Tibial nerve (tissue), 4 donors: ENCODE data around the gene TSHZ2. TPM values are rescaled to one million over a fixed set of nuclear protein-coding genes. Genes with fewer than 3 reads are reported as not detected.
"Not testable (repeated sequence)": the region's sequence is repeated elsewhere in the genome, so short reads cannot be mapped to it uniquely, and the experiment has no call there.

ENCODE experiments used
- DNase-seq, 2 donors: peaks; one replicate each; pipeline ENCODE4 v3.0.0-alpha.2; 2019; ENCODE audit warnings: low spot score in 2 of 2
- H3K27ac ChIP-seq, 4 donors: fragments of 200-600 bp; sonication (generic) in 3 of 4; one replicate each; pipeline ENCODE4 v1.5.1; 2017 to 2019; ENCODE audit warnings: mild to moderate bottlenecking in 1 of 4
- H3K27me3 ChIP-seq, 2 donors: fragments of 200-600 bp; sonication (generic) in 1 of 2; one replicate each; pipeline versions ENCODE4 v1.5.1 to v1.6.0; 2017 to 2019
- H3K36me3 ChIP-seq, 3 donors: fragments of 200-600 bp; sonication (generic); one replicate each; pipeline ENCODE4 v1.5.1; 2018 to 2019
- H3K4me1 ChIP-seq, 4 donors: fragments of 200-600 bp; sonication (generic) in 3 of 4; one replicate each; pipeline ENCODE4 v1.5.1; 2017 to 2019
- H3K4me3 ChIP-seq, 4 donors: fragments of 200-600 bp; sonication (generic) in 3 of 4; one replicate each; pipeline ENCODE4 v1.5.1; 2017 to 2019; ENCODE audit warnings: mild to moderate bottlenecking in 1 of 4, moderate library complexity in 1 of 4
- H3K9me3 ChIP-seq, 4 donors: fragments of 200-600 bp; sonication (generic) in 3 of 4; one replicate each; pipeline ENCODE4 v1.5.1; 2017 to 2019
- EP300 ChIP-seq, 2 donors: sonication (generic); formaldehyde crosslinking; IDR thresholded peaks; one replicate each; pipeline ENCODE4 v1.6.1; 2017; ENCODE audit warnings: antibody characterized with exemption in 2 of 2, mild to moderate bottlenecking in 1 of 2
- POLR2A ChIP-seq, 2 donors: fragments of 450-650 bp; IDR thresholded peaks; one replicate each; pipeline ENCODE4 v1.6.1; 2017; ENCODE audit warnings: antibody characterized with exemption in 2 of 2, mild to moderate bottlenecking in 2 of 2, moderate library complexity in 2 of 2
- WGBS, 2 donors: methylation state at CpG; one replicate each; pipeline ENCODE4 v1.1.5; 2018; 5-methylcytosine and 5-hydroxymethylcytosine counted together
- total RNA-seq, 4 donors: library from RNA; depleted of rRNA; stranded (reverse); fragments of >200 nt; gene quantifications; one replicate each; pipeline ENCODE4 v1.1.0, GENCODE V29; 2016
- TF ChIP-seq, protein P1 (sequence below), 5 experiments: fragments of 200-600 bp in 3 of 5; fragments of 450-650 bp in 2 of 5; sonication (generic) in 3 of 5; IDR thresholded peaks; one replicate each; pipeline ENCODE4 v1.5.1; 2016 to 2019; ENCODE audit warnings: antibody characterized with exemption in 5 of 5, mild to moderate bottlenecking in 3 of 5, moderate library complexity in 2 of 5

TSHZ2 gene
- total RNA-seq, 4 donors from 2014 or later = 20.9 to 33.7 (median 25.1) TPM

DNA sequence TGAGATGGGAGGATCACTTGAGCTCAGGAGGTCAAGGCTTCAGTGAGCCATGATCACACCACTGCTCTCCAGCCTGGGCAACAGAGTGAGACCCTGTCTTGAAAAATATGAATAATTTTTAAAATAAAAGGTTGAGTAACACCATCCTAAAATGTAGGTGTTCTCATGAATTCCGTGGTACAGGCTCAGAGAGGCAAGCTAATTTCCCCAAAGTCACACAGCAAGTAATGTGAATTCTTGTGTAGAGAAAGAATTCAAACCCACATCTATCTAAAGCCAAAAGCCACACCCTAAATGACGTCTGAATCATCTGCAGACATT, 541.0 kb downstream of the TSHZ2 start:
- no peak for TF ChIP-seq EP300 (IDR thresholded peaks at IDR 0.05)
- TF ChIP-seq, protein P1, sequence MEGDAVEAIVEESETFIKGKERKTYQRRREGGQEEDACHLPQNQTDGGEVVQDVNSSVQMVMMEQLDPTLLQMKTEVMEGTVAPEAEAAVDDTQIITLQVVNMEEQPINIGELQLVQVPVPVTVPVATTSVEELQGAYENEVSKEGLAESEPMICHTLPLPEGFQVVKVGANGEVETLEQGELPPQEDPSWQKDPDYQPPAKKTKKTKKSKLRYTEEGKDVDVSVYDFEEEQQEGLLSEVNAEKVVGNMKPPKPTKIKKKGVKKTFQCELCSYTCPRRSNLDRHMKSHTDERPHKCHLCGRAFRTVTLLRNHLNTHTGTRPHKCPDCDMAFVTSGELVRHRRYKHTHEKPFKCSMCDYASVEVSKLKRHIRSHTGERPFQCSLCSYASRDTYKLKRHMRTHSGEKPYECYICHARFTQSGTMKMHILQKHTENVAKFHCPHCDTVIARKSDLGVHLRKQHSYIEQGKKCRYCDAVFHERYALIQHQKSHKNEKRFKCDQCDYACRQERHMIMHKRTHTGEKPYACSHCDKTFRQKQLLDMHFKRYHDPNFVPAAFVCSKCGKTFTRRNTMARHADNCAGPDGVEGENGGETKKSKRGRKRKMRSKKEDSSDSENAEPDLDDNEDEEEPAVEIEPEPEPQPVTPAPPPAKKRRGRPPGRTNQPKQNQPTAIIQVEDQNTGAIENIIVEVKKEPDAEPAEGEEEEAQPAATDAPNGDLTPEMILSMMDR (IDR thresholded peaks at IDR 0.05) = no peak
- no peak for TF ChIP-seq POLR2A (IDR thresholded peaks at IDR 0.05)
- no peaks in the 10 kb centered on the region for H3K4me1 ChIP-seq
- H3K27ac ChIP-seq = no peak overlapping the region
- H3K4me3 ChIP-seq = no peak overlapping the region
- DNase-seq = no peak
- no peaks in the 10 kb centered on the region for H3K36me3 ChIP-seq
- 54 to 62% methylated on average over 2 of the region's 2 CpGs for WGBS, 2 donors
- H3K9me3 ChIP-seq = no peaks in the 10 kb centered on the region
- H3K27me3 ChIP-seq = no peaks in the 10 kb centered on the region

DNA sequence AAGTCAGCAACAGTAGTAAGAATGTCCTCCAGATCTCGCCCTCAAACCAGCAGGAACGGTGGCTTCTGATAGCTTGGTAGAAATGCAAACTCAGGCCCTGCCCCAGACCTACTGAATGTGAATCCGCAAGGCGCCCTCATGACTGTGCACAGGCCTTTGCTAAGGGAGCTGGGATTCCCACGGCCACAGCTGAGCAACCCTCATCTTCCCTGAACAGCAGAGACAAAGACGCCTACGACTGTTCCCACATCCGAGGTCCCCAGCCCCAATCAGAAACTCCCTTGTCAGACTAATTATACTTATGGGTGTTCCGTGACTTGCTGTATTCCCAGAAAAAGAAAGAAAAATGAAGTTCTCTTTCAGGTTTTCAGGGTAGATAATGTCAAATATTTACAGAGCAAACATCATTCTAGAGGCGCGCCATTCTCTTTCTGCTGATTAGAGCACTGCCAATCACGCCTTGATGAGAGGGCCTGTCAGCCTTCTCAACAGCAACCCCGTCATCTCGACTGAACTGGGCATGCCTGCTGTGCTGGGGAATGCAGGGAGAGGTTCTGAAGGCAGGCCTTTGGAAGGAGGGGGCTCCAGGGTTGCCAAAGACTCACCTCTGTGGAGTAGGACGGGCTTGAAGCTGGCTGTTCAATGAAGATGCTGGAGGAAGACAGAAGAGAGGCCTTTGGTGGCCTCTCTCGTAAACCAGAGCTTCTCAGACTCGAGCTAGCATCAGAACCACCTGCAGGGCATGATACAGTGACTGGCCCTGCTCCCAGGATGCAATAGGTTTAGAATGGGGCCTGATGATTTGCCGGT, 541.5 kb downstream of the TSHZ2 start:
- 73 to 81% methylated on average over 18 of the region's 18 CpGs for WGBS, 2 donors
- no peaks in the 10 kb centered on the region for H3K9me3 ChIP-seq
- H3K36me3 ChIP-seq = no peaks in the 10 kb centered on the region
- H3K27me3 ChIP-seq = no peaks in the 10 kb centered on the region
- H3K4me1 ChIP-seq = no peaks in the 10 kb centered on the region
- no peak for DNase-seq
- TF ChIP-seq EP300 (IDR thresholded peaks at IDR 0.05) = no peak
- TF ChIP-seq, protein P1 (IDR thresholded peaks at IDR 0.05) = no peak
- TF ChIP-seq POLR2A (IDR thresholded peaks at IDR 0.05) = no peak
- H3K4me3 ChIP-seq = no peak overlapping the region
- no peak overlapping the region for H3K27ac ChIP-seq

DNA sequence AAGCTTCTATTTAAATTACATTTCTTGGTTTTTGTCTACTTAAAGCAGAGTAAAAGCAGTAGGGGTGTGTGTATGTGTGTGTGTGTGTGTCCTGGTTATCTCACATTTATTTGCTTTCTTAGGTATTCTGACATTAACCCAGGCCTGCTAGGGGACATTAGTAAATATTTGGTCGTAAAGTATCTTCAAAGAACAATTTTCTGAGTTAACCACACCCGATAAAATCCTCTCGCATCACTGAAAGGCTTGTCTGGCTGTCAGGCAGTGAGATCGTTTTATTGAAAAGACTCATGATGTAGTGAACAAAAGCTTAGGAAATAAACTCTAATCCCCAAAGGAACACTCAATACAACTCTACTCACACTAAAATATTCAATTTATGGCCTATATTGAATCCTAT, 543.6 kb downstream of the TSHZ2 start:
- no peaks in the 10 kb centered on the region for H3K36me3 ChIP-seq
- WGBS, 2 donors = 62 to 68% methylated on average over 4 of the region's 4 CpGs
- no peaks in the 10 kb centered on the region for H3K27me3 ChIP-seq
- no peak for TF ChIP-seq POLR2A (IDR thresholded peaks at IDR 0.05)
- TF ChIP-seq, protein P1 (IDR thresholded peaks at IDR 0.05) = no peak
- no peak for TF ChIP-seq EP300 (IDR thresholded peaks at IDR 0.05)
- no peak overlapping the region for H3K4me3 ChIP-seq
- no peak overlapping the region for H3K27ac ChIP-seq
- H3K9me3 ChIP-seq = no peaks in the 10 kb centered on the region
- no peak for DNase-seq
- no peaks in the 10 kb centered on the region for H3K4me1 ChIP-seq

DNA sequence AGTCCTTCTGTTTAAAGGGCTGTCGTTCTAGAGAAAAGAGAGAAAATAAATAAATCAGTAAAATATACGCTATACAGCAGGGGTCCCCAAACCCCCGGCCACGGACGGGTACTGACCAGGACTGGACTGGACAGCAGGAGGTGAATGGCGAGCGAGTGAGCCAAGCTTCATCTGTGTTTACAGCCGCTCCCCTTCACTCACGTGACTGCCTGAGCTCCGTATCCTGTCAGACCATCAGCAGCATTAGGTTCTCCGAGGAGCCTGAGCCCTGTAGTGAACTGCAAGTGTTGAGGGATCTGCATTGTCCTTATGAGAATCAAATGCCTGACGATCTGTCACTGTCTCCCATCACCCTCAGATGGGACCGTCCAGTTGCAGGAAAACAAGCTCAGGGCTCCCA, 545.0 kb downstream of the TSHZ2 start:
- no peaks in the 10 kb centered on the region for H3K9me3 ChIP-seq
- WGBS, 2 donors = 69 to 71% methylated on average over 13 of the region's 13 CpGs

DNA sequence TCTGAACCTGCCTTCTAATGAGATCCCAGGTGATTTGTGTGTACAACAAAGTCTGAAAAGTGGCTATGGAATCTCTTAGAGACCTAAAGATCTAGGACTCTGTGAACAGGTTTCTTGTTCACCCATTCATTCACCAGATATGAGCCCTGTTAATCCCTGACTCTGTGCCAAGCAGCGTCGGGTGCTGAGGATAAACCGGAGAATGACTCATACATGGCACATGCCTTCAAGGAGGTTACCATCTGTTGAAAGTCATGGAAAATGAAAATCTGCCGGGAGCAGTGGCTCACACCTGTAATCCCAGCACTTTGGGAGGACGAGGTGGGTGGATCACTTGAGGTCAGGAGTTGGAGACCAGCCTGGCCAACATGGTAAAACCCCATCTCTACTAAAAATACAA, 549.3 kb downstream of the TSHZ2 start:
- not testable (repeated sequence) for H3K27me3 ChIP-seq, H3K9me3 ChIP-seq, H3K27ac ChIP-seq, H3K36me3 ChIP-seq, H3K4me1 ChIP-seq, DNase-seq, H3K4me3 ChIP-seq
- 69 to 71% methylated on average over 5 of the region's 5 CpGs for WGBS, 2 donors

More for the DNA sequence above, 545.0 kb downstream of the TSHZ2 start:
- Histone ChIP-seq H3K27ac (no peak overlapping the region), H3K4me3 (no peak overlapping the region), H3K4me1 (no peaks in the 10 kb centered on the region), H3K36me3 (no peaks in the 10 kb centered on the region), H3K27me3 (no peaks in the 10 kb centered on the region)
- DNase-seq = no peak
- TF ChIP-seq, protein P1 (IDR thresholded peaks at IDR 0.05) = no peak
- TF ChIP-seq POLR2A (IDR thresholded peaks at IDR 0.05) (no peak), EP300 (IDR thresholded peaks at IDR 0.05) (no peak)
